NB4 (cell line): ENCODE measurements around the gene TXNRD2.

ENCODE experiments used
- DNase-seq: peaks from one replicate; pipeline ENCODE4 v3.0.0; 2010; ENCODE audit warnings: low read depth
- H3K4me3 ChIP-seq: one replicate; pipeline ENCODE4 v1.5.1; 2011; ENCODE audit warnings: mild to moderate bottlenecking, low read depth, low read length, moderate library complexity
- MYC ChIP-seq: IDR thresholded peaks from 2 replicates; pipeline ENCODE4 v1.6.1; 2011; ENCODE audit warnings: low read depth, low read length
- POLR2A ChIP-seq: IDR thresholded peaks from 2 replicates; pipeline ENCODE4 v1.6.1; 2011; ENCODE audit warnings: mild to moderate bottlenecking; ENCODE audit not compliant: insufficient read length; ENCODE audit errors: extremely low read depth
- TF ChIP-seq, protein P1 (sequence below): IDR thresholded peaks from one replicate; pipeline ENCODE4 v1.5.1; 2012; ENCODE audit warnings: low read depth, low read length
- TF ChIP-seq, protein P2 (sequence below): IDR thresholded peaks from 2 replicates; pipeline ENCODE4 v1.6.1; 2011; ENCODE audit warnings: low read depth, low read length

Gene TXNRD2

DNA sequence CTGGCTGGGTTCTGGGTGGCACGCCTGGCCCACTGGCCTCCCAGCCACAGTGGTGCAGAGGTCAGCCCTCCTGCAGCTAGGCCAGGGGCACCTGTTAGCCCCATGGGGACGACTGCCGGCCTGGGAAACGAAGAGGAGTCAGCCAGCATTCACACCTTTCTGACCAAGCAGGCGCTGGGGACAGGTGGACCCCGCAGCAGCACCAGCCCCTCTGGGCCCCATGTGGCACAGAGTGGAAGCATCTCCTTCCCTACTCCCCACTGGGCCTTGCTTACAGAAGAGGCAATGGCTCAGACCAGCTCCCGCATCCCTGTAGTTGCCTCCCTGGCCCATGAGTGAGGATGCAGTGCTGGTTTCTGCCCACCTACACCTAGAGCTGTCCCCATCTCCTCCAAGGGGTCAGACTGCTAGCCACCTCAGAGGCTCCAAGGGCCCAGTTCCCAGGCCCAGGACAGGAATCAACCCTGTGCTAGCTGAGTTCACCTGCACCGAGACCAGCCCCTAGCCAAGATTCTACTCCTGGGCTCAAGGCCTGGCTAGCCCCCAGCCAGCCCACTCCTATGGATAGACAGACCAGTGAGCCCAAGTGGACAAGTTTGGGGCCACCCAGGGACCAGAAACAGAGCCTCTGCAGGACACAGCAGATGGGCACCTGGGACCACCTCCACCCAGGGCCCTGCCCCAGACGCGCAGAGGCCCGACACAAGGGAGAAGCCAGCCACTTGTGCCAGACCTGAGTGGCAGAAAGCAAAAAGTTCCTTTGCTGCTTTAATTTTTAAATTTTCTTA lies 27.7 kb upstream of the TXNRD2 start:
- H3K4me3 ChIP-seq = no peak overlapping the region
- DNase-seq = no peak
- TF ChIP-seq MYC = no peak
- TF ChIP-seq, protein P1, sequence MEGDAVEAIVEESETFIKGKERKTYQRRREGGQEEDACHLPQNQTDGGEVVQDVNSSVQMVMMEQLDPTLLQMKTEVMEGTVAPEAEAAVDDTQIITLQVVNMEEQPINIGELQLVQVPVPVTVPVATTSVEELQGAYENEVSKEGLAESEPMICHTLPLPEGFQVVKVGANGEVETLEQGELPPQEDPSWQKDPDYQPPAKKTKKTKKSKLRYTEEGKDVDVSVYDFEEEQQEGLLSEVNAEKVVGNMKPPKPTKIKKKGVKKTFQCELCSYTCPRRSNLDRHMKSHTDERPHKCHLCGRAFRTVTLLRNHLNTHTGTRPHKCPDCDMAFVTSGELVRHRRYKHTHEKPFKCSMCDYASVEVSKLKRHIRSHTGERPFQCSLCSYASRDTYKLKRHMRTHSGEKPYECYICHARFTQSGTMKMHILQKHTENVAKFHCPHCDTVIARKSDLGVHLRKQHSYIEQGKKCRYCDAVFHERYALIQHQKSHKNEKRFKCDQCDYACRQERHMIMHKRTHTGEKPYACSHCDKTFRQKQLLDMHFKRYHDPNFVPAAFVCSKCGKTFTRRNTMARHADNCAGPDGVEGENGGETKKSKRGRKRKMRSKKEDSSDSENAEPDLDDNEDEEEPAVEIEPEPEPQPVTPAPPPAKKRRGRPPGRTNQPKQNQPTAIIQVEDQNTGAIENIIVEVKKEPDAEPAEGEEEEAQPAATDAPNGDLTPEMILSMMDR = no peak
- TF ChIP-seq, protein P2, sequence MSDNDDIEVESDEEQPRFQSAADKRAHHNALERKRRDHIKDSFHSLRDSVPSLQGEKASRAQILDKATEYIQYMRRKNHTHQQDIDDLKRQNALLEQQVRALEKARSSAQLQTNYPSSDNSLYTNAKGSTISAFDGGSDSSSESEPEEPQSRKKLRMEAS = no peak

DNA sequence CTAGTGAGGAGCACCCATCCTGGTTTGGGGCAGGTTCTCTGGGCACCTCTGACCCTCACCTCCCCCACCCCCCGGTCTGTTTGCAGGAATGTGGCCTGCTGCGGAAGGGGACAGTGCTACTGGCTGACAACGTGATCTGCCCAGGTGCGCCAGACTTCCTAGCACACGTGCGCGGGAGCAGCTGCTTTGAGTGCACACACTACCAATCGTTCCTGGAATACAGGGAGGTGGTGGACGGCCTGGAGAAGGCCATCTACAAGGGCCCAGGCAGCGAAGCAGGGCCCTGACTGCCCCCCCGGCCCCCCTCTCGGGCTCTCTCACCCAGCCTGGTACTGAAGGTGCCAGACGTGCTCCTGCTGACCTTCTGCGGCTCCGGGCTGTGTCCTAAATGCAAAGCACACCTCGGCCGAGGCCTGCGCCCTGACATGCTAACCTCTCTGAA lies 26.9 kb upstream of the TXNRD2 start:
- no peak overlapping the region for H3K4me3 ChIP-seq
- no peak for DNase-seq
- TF ChIP-seq MYC = no peak
- TF ChIP-seq, protein P1 = no peak
- TF ChIP-seq, protein P2 = no peak
- no peak for TF ChIP-seq POLR2A

DNA sequence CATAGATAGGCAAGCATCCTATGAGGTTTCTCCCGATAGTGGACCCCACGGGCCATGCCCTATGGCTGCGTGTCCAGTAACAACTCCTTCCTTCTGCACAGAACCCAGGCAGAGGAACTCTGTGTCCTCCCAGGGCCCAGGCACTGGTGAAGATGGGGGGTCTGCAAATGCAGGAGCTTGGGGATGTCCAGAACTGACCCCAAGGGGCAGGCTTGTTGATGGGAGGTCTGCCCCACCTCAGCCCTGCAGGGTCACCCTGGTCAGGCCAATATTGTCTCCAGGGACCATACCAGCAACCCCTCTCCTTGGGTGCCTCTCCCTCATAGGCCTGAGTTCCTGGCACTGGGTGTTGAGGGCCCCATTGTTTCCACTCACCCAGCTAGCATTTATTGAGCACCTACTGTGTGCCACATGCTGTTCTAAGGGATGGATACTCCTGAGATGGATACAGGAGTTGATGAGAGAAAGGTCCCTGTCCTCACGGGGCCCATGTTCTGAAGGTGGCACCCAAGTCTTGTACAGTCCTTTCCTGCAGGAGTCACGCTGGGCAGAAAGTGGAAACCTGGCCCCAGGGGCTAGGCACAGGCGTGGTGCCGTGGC lies 26.3 kb upstream of the TXNRD2 start:
- TF ChIP-seq, protein P2 = no peak
- TF ChIP-seq, protein P1 = no peak
- no peak for TF ChIP-seq MYC
- TF ChIP-seq POLR2A = no peak
- H3K4me3 ChIP-seq = no peak overlapping the region
- DNase-seq = no peak

DNA sequence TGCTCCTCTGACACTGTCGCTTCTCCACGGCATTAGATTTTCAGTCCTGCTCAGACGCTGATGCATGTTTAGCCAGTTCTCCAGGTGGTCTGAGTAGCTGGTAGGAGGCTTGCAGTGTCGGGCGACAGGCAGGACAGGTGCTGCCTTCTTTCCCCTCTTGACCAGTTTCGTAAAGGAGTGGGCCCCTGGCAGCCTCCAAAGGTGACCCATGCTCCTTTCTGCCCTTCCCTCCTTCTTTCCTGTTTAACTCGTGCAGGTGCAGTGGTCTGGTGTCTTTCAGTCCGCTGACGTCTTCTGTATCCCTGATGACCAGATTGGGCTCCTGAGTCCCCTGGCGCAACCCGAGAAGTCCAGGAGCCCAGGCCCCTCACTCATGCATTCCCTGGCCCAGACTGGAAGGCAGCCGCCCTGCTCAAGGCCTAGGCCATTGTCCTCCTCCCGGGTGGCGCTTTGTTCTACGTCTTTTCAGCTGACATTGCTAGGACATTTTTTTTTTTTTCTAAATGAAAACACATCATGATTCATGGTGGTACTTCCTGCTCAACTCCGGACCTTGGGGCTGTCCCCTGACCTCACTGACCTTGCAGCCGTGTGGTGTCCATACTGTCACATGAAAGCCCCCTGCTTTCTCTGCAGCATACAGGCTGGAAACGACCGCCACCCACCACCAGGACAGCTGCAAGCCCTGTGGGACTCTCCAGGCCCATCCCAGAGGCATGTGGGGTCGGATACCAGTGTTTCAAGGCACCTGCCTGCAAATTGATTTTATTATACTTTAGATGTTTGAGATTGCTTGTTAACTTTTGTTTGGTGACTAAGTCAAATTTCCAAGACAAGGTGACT lies 25.5 kb upstream of the TXNRD2 start:
- no peak overlapping the region for H3K4me3 ChIP-seq
- no peak for DNase-seq
- TF ChIP-seq POLR2A (no peak), MYC (no peak)
- TF ChIP-seq, protein P2 = no peak
- TF ChIP-seq, protein P1 = no peak

DNA sequence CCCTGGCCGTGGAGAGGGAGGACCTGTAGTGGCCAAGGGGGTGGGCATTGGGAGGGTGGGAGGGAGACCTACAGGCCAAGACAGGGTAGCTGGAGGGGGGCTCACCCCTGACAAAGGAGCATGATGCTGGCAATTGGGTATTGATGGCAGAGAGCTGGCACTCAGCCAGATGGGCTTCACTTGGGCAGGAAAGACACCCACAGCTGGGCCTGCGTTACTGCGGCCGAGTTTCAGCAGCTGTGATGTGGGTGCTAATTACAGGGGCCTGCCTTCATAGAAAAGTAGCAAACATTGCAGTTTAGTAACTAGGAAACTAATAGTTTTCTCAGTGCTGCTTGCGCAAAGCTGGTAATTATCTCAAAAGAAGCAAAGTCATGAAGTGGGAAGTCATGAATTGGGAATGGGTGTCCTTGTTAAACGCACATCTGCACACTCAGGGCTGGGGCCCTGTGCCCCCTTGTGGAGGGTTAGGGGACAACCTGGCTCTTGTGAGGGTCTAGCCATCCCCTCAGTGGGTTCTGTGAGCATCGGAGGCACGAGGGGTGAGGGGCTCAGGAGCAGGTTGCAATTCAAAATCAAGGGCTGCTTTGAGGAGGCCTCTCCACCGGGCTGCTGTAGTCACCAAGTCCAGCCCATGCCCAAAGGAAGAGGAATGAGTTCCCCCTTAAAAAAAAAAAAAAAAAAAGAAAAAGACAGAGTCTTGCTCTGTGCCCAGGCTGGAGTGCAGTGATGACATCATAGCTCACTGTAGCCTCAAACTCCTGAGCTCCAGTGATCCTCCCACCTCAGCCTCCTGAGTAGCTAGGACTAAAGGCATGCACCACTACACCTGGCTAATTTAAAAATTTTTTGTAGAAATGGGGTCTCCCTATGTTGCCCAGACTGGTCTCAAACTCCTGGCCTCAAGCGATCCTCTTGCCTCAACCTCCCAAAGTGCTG lies 24.4 kb upstream of the TXNRD2 start:
- DNase-seq = peak; percentile 68
- no peak overlapping the region for H3K4me3 ChIP-seq
- TF ChIP-seq POLR2A = no peak
- TF ChIP-seq, protein P1 = peak; percentile 62
